K562 treated with DMSO at 1 percent for 4 hours (cell line): ENCODE results near the gene CUL9. TPM values are rescaled to one million over a fixed set of nuclear protein-coding genes. Genes with fewer than 3 reads are reported as not detected.

Experiments
- total RNA-seq: library from RNA; unstranded; fragments of 300-600 nt; gene quantifications from 2 replicates; pipeline ENCODE4 v1.2.3, GENCODE V29; 2022; ENCODE audit not compliant: insufficient read depth

CUL9 gene
- total RNA-seq: 12.5 and 20.5 TPM in 2 replicates

GRCh38 chr6:43181942-43182860 is at the start of gene CUL9:
Gene CUL9 (plus strand): TSS chr6:43182196. CDS start chr6:43184311, 2,115 bp downstream.

GRCh38 chr6:43170931-43171706 is 10.9 kb upstream of the CUL9 start, which contains the start of gene SRF:
Gene SRF (plus strand): TSS chr6:43171269. CDS start chr6:43171657, 388 bp downstream.

GRCh38 chr6:43228951-43229802 is 47.2 kb downstream of the CUL9 start, which contains the start of gene DNPH1:
Gene DNPH1 (minus strand): TSS chr6:43229481. CDS start chr6:43229456, 25 bp downstream.

DNA sequence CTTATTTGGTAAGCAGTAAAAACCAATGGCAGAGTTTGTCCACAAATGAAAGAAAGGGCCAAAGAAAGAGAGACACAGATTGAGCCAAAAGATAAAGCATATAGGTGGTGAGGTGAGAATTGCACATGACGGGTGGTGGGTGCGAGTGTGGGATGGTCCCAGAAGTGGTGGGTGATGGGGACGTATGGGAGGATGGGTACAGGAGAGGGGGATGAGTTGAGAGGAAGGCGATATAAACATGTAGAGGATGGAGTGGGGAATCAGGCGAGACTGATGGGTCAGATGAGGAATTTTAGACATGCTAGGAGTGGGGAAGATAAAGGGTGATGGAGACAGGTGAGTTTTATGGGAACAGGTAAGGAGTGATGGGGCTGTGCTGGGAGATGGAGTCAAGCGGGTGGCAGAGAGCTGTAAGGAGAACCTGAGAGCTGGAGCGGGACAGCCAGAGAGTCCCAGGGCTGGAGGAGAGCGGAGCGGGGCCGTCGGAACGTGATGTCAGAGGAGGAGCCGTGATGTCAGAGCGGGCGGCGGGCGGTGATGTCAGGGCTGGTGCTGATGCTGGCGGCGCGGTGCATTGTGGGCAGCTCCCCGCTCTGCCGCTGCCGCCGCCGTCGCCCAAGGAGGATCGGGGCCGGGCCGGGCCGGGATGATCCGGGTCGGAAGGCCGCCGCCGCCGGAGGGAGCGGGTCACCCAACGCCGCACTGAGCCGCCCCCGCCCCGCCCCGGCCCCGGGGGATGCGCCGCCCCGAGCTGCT is 61.1 kb downstream of the CUL9 start, which contains the start of gene TTBK1:
TSS of gene TTBK1 (plus strand) at position 574 of the 756 bp plus-strand sequence. CDS start 3,180 bp downstream, outside the sequence.

Other genes starting within 250 kb of the CUL9 start
- gene GNMT, start 221.4 kb upstream of the CUL9 start, total RNA-seq: 0.99 TPM in 1 of 2 replicates, not detected in the other
- 52.3 and 52.7 TPM in 2 replicates for gene PEX6, start 203.0 kb upstream of the CUL9 start, total RNA-seq
- gene PPP2R5D, start 197.6 kb upstream of the CUL9 start, total RNA-seq: 47.6 and 53.3 TPM in 2 replicates
- gene MEA1, start 168.2 kb upstream of the CUL9 start, total RNA-seq: 70.7 and 80.4 TPM in 2 replicates
- gene KLHDC3, start 167.9 kb upstream of the CUL9 start, total RNA-seq: 156 and 168 TPM in 2 replicates
- gene RRP36, start 160.6 kb upstream of the CUL9 start, total RNA-seq: 74.9 and 92.3 TPM in 2 replicates
- gene CUL7, start 128.3 kb upstream of the CUL9 start, total RNA-seq: 22.7 and 29.4 TPM in 2 replicates
- gene MRPL2, start 122.8 kb upstream of the CUL9 start, total RNA-seq: 126 and 131 TPM in 2 replicates
- 33.5 and 36.4 TPM in 2 replicates for gene KLC4, start 122.6 kb upstream of the CUL9 start, total RNA-seq
- 10.4 and 12.0 TPM in 2 replicates for gene PTK7, start 105.9 kb upstream of the CUL9 start, total RNA-seq
- 33.6 and 38.1 TPM in 2 replicates for gene SRF, start 10.9 kb upstream of the CUL9 start, total RNA-seq
- gene DNPH1, start 47.3 kb downstream of the CUL9 start, total RNA-seq: 204 and 307 TPM in 2 replicates
- gene TTBK1, start 61.3 kb downstream of the CUL9 start, total RNA-seq: not detected in 2 replicates
- not detected in 2 replicates for gene SLC22A7, start 116.1 kb downstream of the CUL9 start, total RNA-seq
- gene CRIP3, start 126.6 kb downstream of the CUL9 start, total RNA-seq: not detected in 2 replicates
- gene ZNF318, start 187.5 kb downstream of the CUL9 start, total RNA-seq: 13.0 and 16.6 TPM in 2 replicates
- gene ABCC10, start 245.3 kb downstream of the CUL9 start, total RNA-seq: 11.9 and 15.4 TPM in 2 replicates